Testis (tissue), 2 donors: ENCODE results near the gene PIP5K1B.

ENCODE experiments used
- POLR2A ChIP-seq: fragments of 450-650 bp; IDR thresholded peaks from one replicate; pipeline ENCODE4 v1.6.1; 2017; ENCODE audit warnings: antibody characterized with exemption, mild to moderate bottlenecking, moderate library complexity
- TF ChIP-seq, protein P1 (sequence below), 3 experiments: fragments of 450-650 bp in 2 of 3; fragments of 200-600 bp in 1 of 3; sonication (generic) in 1 of 3; IDR thresholded peaks; one replicate each; pipeline ENCODE4 v1.5.1; 2016 to 2019; ENCODE audit warnings: antibody characterized with exemption in 3 of 3, mild to moderate bottlenecking in 2 of 3, moderate library complexity in 1 of 3

- TF ChIP-seq, protein P1, sequence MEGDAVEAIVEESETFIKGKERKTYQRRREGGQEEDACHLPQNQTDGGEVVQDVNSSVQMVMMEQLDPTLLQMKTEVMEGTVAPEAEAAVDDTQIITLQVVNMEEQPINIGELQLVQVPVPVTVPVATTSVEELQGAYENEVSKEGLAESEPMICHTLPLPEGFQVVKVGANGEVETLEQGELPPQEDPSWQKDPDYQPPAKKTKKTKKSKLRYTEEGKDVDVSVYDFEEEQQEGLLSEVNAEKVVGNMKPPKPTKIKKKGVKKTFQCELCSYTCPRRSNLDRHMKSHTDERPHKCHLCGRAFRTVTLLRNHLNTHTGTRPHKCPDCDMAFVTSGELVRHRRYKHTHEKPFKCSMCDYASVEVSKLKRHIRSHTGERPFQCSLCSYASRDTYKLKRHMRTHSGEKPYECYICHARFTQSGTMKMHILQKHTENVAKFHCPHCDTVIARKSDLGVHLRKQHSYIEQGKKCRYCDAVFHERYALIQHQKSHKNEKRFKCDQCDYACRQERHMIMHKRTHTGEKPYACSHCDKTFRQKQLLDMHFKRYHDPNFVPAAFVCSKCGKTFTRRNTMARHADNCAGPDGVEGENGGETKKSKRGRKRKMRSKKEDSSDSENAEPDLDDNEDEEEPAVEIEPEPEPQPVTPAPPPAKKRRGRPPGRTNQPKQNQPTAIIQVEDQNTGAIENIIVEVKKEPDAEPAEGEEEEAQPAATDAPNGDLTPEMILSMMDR (IDR thresholded peaks at IDR 0.05), result no peak
- no peak for TF ChIP-seq POLR2A
Measured at GRCh38 chr9:68980341-68980914, 275.4 kb downstream of the PIP5K1B start.
